Measurements from ENCODE around the gene GID8. TPM values are rescaled to one million over a fixed set of nuclear protein-coding genes. Genes with fewer than 3 reads are reported as not detected.
A peak's percentile ranks its signal among the peaks of the same experiment; 100 is the strongest.

The GID8 gene
- total RNA-seq (2021), result 40.2 and 42.0 TPM in 2 replicates
- Bru-seq, nascent RNA, result percentile 88 among the genes with signal in this experiment
- BruChase-seq, experiment 1, labeled RNA remaining after a 2-hour chase, result percentile 96 among the genes with signal in this experiment
- BruChase-seq, experiment 2, labeled RNA remaining after a 6-hour chase, result percentile 96 among the genes with signal in this experiment
- long read RNA-seq, full-length matches to known transcripts, result 24 of 40 reads
- long read RNA-seq, partial matches to known transcripts, result 8 of 40 reads
- long read RNA-seq, other reads (novel, unspliced or antisense), result 8 of 40 reads

DNA sequence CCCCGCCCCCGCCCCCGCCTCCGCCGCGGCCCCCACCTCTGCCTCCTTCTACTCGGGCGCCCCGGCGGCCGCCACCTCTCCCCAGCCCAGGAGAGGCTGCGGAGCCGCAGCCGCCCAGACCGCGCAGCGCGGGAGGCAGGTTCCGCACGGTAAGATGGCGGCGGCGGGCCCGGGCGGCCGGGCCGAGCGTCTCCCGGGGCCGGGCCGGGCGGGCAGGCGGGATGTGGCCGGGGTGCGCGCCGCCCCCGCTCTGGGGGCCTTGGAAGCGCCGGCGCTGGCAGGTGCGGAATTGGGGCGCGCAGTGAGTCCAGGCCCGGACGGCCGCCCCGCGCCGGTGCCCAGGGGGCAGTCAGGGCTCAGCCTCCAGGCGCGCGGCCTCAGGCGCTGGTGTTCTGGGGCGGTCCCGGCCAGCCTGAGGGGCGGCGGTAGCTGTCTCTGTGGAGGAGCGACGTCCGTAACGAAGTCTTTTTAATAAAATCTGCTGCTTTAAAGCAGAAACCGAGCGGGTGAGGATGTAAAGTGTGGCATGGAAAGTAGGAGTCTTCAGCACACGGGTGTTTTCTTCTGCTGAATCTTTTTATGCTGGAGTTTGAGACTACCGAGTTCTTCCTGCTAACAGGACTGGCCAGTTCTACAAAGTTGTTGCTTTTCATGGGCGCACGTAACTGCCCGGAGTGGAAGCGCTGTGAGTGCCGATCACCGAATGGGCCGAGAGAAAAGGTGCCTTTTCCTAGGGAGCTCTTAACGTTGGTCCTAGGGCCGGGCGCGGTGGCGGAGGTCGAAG, at the start of gene GID8:
Gene GID8 (plus strand): TSS at position 43 of the 784 bp plus-strand sequence. CDS start 3,356 bp downstream, outside the sequence.
- peak within 1 kb of the TSS; percentile 98 for H3K27ac ChIP-seq (ENCODE audit: low read depth, low read length, poor library complexity, severe bottlenecking)
- ChIA-PET CTCF (no interaction called here), POLR2A (ENCODE audit: low non-redundant PET) (interaction anchor here (0.6 kb wide), 1 partner anchor 275 kb away, joined by 3 read pairs; no protein-coding TSS in a partner anchor)
- intact Hi-C loops (cut with micrococcal nuclease; ENCODE audit: unreplicated experiment), result no loop called here
- BruUV-seq (replicated peaks), result no TSS peak
- TF ChIP-seq, protein P1, sequence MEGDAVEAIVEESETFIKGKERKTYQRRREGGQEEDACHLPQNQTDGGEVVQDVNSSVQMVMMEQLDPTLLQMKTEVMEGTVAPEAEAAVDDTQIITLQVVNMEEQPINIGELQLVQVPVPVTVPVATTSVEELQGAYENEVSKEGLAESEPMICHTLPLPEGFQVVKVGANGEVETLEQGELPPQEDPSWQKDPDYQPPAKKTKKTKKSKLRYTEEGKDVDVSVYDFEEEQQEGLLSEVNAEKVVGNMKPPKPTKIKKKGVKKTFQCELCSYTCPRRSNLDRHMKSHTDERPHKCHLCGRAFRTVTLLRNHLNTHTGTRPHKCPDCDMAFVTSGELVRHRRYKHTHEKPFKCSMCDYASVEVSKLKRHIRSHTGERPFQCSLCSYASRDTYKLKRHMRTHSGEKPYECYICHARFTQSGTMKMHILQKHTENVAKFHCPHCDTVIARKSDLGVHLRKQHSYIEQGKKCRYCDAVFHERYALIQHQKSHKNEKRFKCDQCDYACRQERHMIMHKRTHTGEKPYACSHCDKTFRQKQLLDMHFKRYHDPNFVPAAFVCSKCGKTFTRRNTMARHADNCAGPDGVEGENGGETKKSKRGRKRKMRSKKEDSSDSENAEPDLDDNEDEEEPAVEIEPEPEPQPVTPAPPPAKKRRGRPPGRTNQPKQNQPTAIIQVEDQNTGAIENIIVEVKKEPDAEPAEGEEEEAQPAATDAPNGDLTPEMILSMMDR (conservative IDR thresholded peaks at IDR 0.05; ENCODE audit: low read depth, low read length), result no peak
- no peak for TF ChIP-seq EZH2 (IDR thresholded peaks at IDR 0.05; ENCODE audit: borderline replicate concordance, low read depth, low read length, poor library complexity, severe bottlenecking)
- peak within 1 kb of the TSS; percentile 99 for H3K4me3 ChIP-seq (ENCODE audit: low read depth, low read length, poor library complexity, severe bottlenecking)
- H3K27me3 ChIP-seq (replicated peaks; ENCODE audit: insufficient read depth, low read depth, low read length, poor library complexity), result no peaks in the 10 kb centered on the region
- H3K4me1 ChIP-seq (ENCODE audit: insufficient read depth, low read length, poor library complexity, severe bottlenecking), result peaks cover 20% of the 10 kb centered on the region
- DNase-seq (ENCODE audit: low spot score), result peak; percentile 45
- H3K9me3 ChIP-seq (ENCODE audit: low read depth, low read length, poor library complexity, severe bottlenecking), result no peaks in the 10 kb centered on the region
- peaks cover 39% of the 10 kb centered on the region for H3K36me3 ChIP-seq (ENCODE audit: insufficient read depth, low read length, poor library complexity, severe bottlenecking)

DNA sequence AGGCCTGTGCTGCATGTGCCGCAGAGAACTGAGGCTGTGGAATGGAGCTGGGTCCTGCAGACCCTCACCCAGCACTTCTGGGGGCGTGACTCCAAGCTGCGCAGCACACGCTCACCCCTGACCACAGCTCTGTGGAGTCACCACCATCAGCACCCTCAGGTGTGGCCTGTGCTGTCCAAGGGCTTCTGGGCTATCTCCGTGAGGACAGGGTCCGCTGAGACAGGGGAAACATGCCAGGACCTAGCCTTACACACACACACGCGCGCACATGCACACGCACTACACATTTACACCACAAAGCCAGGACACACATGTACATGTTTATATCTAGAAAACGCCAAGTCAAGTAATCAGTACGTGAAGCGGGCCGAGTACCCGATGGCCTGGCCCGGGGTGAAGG, 49.5 kb upstream of the GID8 start:
- intact Hi-C loops (cut with micrococcal nuclease; ENCODE audit: unreplicated experiment), result no loop called here
- TF ChIP-seq EZH2 (IDR thresholded peaks at IDR 0.05; ENCODE audit: borderline replicate concordance, low read depth, low read length, poor library complexity, severe bottlenecking), result no peak
- TF ChIP-seq, protein P1 (conservative IDR thresholded peaks at IDR 0.05; ENCODE audit: low read depth, low read length), result no peak
- H3K9me3 ChIP-seq (ENCODE audit: low read depth, low read length, poor library complexity, severe bottlenecking), result no peaks in the 10 kb centered on the region
- BruUV-seq (replicated peaks), result no TSS peak
- H3K27ac ChIP-seq (ENCODE audit: low read depth, low read length, poor library complexity, severe bottlenecking), result no peak overlapping the region
- ChIA-PET POLR2A (ENCODE audit: low non-redundant PET) (no interaction called here), CTCF (interaction anchor here (0.9 kb wide), 1 partner anchor 13 kb away, joined by 3 read pairs; no protein-coding TSS in a partner anchor)
- H3K36me3 ChIP-seq (ENCODE audit: insufficient read depth, low read length, poor library complexity, severe bottlenecking), result peaks cover 65% of the 10 kb centered on the region
- H3K27me3 ChIP-seq (replicated peaks; ENCODE audit: insufficient read depth, low read depth, low read length, poor library complexity), result no peaks in the 10 kb centered on the region
- H3K4me3 ChIP-seq (ENCODE audit: low read depth, low read length, poor library complexity, severe bottlenecking), result no peak overlapping the region
- no peak for DNase-seq (ENCODE audit: low spot score)
- H3K4me1 ChIP-seq (ENCODE audit: insufficient read depth, low read length, poor library complexity, severe bottlenecking), result peaks cover 31% of the 10 kb centered on the region

DNA sequence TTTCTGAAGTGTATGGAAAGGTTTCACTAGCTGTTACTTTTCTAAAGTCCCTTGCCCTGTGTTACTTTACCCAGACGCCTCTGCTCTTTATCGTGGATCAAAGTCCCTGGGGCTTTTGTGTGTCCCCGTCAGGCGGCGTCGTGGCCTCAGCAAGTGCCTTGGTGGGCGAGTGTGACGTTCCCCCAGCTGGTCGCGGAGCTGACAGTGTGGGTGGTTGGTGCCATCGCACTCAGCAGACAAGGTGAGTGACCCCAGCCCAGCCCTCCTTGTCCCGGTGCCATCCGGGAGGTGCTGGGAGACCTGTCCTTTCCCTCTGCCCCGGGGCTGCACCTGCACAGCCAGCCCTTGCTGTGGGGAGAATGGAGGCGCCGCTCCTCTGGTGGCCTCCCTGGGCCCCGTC, 49.0 kb upstream of the GID8 start:
- POLR2A ChIA-PET (ENCODE audit: low non-redundant PET), result no interaction called here
- no peak for DNase-seq (ENCODE audit: low spot score)
- no TSS peak for BruUV-seq (replicated peaks)
- CTCF ChIA-PET, result interaction anchor here (1.3 kb wide), 1 partner anchor 13 kb away, joined by 3 read pairs; no protein-coding TSS in a partner anchor
- H3K9me3 ChIP-seq (ENCODE audit: low read depth, low read length, poor library complexity, severe bottlenecking), result no peaks in the 10 kb centered on the region
- no peak overlapping the region for H3K27ac ChIP-seq (ENCODE audit: low read depth, low read length, poor library complexity, severe bottlenecking)
- intact Hi-C loops (cut with micrococcal nuclease; ENCODE audit: unreplicated experiment), result no loop called here
- peaks cover 31% of the 10 kb centered on the region for H3K4me1 ChIP-seq (ENCODE audit: insufficient read depth, low read length, poor library complexity, severe bottlenecking)
- no peak overlapping the region for H3K4me3 ChIP-seq (ENCODE audit: low read depth, low read length, poor library complexity, severe bottlenecking)
- TF ChIP-seq EZH2 (IDR thresholded peaks at IDR 0.05; ENCODE audit: borderline replicate concordance, low read depth, low read length, poor library complexity, severe bottlenecking), result no peak
- TF ChIP-seq, protein P1 (conservative IDR thresholded peaks at IDR 0.05; ENCODE audit: low read depth, low read length), result no peak
- H3K27me3 ChIP-seq (replicated peaks; ENCODE audit: insufficient read depth, low read depth, low read length, poor library complexity), result no peaks in the 10 kb centered on the region
- peaks cover 70% of the 10 kb centered on the region for H3K36me3 ChIP-seq (ENCODE audit: insufficient read depth, low read length, poor library complexity, severe bottlenecking)

Measured in A673 (cell line).